GF-D8 (cell line): ENCODE data around the gene RAG1.
"Not testable (repeated sequence)": the region's sequence is repeated elsewhere in the genome, so short reads cannot be mapped to it uniquely, and the experiment has no call there.

ENCODE experiments used
- DNase-seq: peaks from one replicate; lab custom pipeline; 2025; lab: John Stamatoyannopoulos, UW

RAG1 gene

GRCh38 chr11:36567694-36568093, at the start of gene RAG1:
RAG1 (plus strand) TSS chr11:36568007; CDS start chr11:36573305, 5,298 bp downstream.
- no peak for DNase-seq

DNA sequence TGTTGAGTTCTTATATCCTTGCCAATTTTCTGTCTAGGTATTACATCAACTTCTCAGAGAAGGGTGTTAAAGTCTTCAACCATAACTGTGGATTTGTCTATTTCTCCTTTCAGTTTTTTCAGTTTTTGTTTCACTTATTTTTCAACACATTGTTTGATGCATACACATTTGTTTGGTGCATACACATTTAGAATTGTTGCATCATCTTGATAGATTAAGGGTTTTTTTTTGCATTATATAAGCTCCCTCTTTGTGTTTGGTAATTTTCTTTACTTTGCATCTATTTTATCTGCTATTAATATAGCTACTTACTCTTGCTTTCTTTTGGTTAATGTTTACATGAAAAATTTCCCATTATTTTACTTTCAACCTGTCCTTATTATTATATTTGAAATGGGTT, 37.0 kb upstream of the RAG1 start:
- DNase-seq = no peak

GRCh38 chr11:36532941-36533601, 34.7 kb upstream of the RAG1 start:
- DNase-seq = no peak

DNA sequence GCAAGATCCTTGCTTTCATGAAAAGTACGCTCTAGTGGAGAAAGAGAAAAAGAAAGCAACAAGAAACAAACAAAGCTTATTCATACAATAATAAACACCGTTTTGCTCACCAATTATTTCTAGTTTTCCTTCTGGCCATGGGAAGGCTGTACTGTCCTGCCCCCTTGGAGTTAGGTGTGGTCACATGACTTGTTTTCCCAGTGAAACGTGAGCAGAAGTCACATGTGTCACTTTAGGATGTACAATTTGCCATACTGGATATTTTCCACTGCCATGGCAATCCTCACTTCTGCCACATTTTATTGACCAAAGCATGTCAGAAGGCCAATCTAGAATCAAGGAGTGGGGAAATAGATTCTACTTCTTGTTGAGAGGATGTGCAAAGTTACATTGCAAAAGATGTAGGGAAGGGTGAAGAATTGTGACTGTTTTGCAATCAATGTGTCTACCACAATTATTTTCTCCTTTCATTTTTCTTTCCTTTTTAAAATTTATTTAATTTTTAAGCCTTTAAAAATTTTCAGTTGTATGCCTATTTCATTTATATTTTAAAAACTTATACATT, 33.4 kb upstream of the RAG1 start:
- DNase-seq = no peak

- no peak for DNase-seq
Observed at GRCh38 chr11:36540998-36541397, 26.8 kb upstream of the RAG1 start.

DNA sequence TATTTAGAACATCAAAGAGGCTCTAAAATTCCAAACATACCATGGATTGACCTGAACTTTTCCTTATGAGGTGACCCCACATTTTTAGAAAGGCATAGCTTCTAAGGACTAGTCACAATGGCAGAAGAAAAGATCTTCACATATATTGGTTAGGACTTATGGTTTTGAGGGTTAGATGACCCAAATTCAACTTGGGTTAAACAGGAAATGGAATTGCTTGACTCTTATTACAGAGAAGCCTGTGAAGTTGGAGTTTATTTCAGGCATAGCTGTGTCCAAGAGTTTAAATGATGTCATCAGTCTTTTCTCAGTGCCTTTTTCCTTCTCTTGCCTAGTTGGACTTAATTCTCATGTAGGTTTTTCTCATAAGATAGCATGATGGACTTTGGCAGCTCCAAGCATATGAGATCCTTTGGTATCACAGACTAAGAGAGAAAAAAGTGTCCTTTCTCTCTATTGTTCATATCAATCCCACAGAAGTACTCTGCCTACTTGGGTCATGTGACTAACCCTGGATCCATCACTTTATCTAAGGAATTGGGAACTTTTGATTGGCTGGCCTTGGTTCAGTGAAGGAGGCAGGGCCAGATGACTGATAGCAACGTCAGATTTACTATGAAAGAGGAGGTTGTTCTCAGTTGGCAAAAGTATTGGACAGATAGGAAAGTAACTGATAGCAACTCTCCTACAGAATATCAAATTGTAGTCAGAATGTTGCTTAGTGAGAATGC, 17.3 kb upstream of the RAG1 start:
- no peak for DNase-seq

GRCh38 chr11:36557390-36557789, 10.4 kb upstream of the RAG1 start:
- not testable (repeated sequence) for DNase-seq

DNA sequence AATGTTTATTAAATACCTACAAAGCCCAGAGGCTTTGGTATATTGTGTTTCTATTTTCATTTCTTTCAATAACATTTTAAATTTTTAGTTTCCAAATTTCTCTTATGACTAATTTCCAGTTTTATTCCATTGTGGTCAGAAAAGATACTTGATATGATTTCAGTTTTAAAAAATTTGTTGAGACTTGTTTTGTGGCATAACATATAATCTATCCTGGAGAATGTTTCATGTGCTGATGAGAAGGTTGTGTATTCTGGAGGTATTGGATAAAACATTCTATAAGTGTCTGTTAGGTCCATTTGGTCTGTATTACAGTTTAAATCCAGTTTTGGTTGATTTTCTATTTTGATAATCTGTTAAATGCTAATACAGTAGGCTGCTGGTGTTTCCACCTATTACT, 9.8 kb upstream of the RAG1 start:
- no peak for DNase-seq

- DNase-seq = no peak
Observed at GRCh38 chr11:36558571-36559413, 9.0 kb upstream of the RAG1 start.

GRCh38 chr11:36564376-36565030, 3.3 kb upstream of the RAG1 start:
- no peak for DNase-seq

DNA sequence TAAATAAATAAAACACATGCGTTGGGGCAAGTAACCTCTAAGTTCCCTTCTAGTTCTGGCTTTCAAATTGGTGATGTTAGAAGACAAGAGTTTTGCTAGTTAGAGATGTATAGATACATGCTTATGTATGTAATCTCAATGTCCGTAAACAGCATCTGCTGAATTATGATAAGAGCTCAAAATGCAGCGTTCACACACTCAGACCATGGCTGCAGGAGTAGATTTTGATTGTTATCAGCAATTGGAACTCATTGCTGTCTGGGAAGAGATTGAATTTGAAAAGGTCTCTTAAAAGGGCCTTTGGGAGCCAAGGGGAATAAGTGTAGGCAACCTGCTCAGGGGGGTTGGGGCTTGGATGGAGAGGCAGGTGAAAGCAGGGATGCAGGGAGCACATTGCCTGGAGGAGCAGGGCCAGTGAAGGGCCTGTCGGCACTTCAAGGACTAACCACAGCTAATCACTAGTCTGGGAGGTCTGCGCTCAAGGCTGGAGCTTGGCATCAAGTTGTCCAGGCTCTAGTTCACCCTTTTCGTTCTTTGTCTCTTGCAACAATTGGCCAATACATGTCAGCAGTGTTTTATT, 2.7 kb upstream of the RAG1 start:
- DNase-seq = no peak

- no peak for DNase-seq
Observed at GRCh38 chr11:36566407-36567053, 1.3 kb upstream of the RAG1 start.

- no peak for DNase-seq
Observed at GRCh38 chr11:36569095-36569494, 1.3 kb downstream of the RAG1 start.

DNA sequence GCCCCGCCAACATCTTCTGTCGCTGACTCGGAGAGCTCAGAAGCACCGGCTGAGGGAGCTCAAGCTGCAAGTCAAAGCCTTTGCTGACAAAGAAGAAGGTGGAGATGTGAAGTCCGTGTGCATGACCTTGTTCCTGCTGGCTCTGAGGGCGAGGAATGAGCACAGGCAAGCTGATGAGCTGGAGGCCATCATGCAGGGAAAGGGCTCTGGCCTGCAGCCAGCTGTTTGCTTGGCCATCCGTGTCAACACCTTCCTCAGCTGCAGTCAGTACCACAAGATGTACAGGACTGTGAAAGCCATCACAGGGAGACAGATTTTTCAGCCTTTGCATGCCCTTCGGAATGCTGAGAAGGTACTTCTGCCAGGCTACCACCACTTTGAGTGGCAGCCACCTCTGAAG, 6.7 kb downstream of the RAG1 start:
- no peak for DNase-seq

GRCh38 chr11:36577373-36577772, 9.6 kb downstream of the RAG1 start:
- no peak for DNase-seq

DNA sequence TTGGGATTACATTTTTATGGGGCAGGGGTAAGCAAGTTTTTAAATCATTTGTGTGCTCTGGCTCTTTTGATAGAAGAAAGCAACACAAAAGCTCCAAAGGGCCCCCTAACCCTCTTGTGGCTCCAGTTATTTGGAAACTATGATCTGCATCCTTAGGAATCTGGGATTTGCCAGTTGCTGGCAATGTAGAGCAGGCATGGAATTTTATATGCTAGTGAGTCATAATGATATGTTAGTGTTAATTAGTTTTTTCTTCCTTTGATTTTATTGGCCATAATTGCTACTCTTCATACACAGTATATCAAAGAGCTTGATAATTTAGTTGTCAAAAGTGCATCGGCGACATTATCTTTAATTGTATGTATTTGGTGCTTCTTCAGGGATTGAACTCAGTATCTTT, 10.1 kb downstream of the RAG1 start:
- DNase-seq = no peak

GRCh38 chr11:36578458-36578857, 10.7 kb downstream of the RAG1 start:
- DNase-seq = no peak

GRCh38 chr11:36581536-36581935, 13.7 kb downstream of the RAG1 start:
- DNase-seq = no peak

- no peak for DNase-seq
Observed at GRCh38 chr11:36583667-36584066, 15.9 kb downstream of the RAG1 start.

GRCh38 chr11:36586543-36586942, 18.7 kb downstream of the RAG1 start:
- no peak for DNase-seq

- no peak for DNase-seq
Observed at GRCh38 chr11:36588099-36588498, 20.3 kb downstream of the RAG1 start.
